ENCODE results near the gene PKP1.

Gene PKP1

DNA sequence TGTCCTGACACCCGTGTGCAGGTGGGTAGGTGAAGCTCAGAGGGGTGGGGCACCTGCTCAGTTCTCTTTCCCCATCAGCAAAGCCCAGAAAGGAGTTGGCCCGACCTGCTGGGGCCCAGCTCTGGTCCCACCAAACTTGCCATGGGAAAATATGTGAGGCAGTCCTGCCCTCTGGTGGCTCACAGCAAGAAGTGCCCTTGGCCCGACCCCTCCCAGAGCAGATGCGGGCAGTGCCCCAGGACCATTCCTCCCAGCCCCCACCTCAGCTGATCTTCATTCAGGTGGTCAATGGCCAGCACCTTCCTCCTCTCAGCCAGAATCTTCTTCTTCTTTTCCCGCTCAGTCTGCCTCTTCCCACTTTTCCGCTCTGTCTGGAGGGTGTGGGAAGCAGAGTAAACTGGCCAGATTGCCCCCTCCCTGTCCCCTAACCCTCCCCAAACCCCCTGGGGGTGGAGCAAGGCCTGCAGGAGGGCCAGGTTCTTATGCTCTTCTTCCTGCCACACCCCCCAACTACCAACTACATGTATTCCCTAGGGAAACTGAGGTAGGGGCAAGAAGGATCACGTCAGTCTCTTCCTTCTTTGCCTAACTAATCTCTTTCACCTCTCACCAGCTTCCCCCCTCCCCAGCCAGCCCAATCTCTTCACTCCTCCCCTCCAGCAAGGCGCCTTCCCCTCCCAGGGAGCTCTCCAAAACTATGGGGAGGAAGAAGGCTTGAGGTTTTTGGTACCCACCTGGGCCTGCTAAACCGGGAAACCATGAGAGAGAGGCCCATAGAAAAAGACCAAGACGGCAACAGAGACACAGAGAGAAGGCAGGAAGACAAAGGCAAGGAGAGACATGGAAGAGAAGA lies 78.6 kb downstream of the PKP1 start:
- ATAC-seq: peak; percentile 88
- TF ChIP-seq ZFP3 (CRISPR knock-in tag; IDR thresholded peaks at IDR 0.05): no peak
- no peak for TF ChIP-seq RARB (CRISPR knock-in tag; IDR thresholded peaks at IDR 0.05)
- TF ChIP-seq CREB5 (CRISPR knock-in tag; IDR thresholded peaks at IDR 0.05; ENCODE audit: low read depth): no peak
- TF ChIP-seq CSRNP3 (CRISPR knock-in tag; IDR thresholded peaks at IDR 0.05): no peak
- TF ChIP-seq BACH2 (CRISPR knock-in tag; IDR thresholded peaks at IDR 0.05; ENCODE audit: borderline replicate concordance): no peak
- no peak for TF ChIP-seq PPARA (CRISPR knock-in tag; IDR thresholded peaks at IDR 0.05; ENCODE audit: borderline replicate concordance)
- TF ChIP-seq ARNTL (CRISPR knock-in tag; IDR thresholded peaks at IDR 0.05; ENCODE audit: borderline replicate concordance, low read depth): no peak
- TF ChIP-seq TCF4 (CRISPR knock-in tag; IDR thresholded peaks at IDR 0.05; ENCODE audit: borderline replicate concordance): no peak
- TF ChIP-seq OSR1 (CRISPR knock-in tag; IDR thresholded peaks at IDR 0.05): no peak
- no peak for TF ChIP-seq ZFP30 (CRISPR knock-in tag; IDR thresholded peaks at IDR 0.05)
- TF ChIP-seq, protein P1, sequence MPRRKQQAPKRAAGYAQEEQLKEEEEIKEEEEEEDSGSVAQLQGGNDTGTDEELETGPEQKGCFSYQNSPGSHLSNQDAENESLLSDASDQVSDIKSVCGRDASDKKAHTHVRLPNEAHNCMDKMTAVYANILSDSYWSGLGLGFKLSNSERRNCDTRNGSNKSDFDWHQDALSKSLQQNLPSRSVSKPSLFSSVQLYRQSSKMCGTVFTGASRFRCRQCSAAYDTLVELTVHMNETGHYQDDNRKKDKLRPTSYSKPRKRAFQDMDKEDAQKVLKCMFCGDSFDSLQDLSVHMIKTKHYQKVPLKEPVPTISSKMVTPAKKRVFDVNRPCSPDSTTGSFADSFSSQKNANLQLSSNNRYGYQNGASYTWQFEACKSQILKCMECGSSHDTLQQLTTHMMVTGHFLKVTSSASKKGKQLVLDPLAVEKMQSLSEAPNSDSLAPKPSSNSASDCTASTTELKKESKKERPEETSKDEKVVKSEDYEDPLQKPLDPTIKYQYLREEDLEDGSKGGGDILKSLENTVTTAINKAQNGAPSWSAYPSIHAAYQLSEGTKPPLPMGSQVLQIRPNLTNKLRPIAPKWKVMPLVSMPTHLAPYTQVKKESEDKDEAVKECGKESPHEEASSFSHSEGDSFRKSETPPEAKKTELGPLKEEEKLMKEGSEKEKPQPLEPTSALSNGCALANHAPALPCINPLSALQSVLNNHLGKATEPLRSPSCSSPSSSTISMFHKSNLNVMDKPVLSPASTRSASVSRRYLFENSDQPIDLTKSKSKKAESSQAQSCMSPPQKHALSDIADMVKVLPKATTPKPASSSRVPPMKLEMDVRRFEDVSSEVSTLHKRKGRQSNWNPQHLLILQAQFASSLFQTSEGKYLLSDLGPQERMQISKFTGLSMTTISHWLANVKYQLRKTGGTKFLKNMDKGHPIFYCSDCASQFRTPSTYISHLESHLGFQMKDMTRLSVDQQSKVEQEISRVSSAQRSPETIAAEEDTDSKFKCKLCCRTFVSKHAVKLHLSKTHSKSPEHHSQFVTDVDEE (CRISPR knock-in tag; IDR thresholded peaks at IDR 0.05): no peak
- TF ChIP-seq ZNF8 (CRISPR knock-in tag; IDR thresholded peaks at IDR 0.05): no peak
- TF ChIP-seq GLIS3 (CRISPR knock-in tag; IDR thresholded peaks at IDR 0.05): no peak

DNA sequence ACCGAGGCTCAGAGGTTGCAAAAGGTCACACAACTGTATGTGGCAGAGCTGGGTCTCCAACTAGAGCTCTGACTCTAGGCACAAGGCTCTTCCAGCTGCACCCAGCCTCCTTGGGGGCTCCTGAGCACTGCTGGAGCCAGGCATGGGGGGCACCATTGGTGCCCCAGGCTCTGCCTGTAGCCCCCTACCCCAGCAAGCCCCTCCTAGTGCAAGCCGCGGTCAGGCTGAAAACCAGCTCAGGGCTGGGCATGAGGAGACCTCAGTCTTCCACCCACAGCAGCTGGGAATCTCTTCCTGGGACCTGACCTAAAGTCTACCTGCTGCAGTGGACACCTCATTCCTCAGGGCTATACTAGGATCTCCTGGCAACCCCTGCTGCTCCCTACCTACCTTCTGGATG lies 79.6 kb downstream of the PKP1 start:
- no peak for ATAC-seq
- no peak for TF ChIP-seq CSDC2 (CRISPR knock-in tag; IDR thresholded peaks at IDR 0.05)
- no peak for TF ChIP-seq ARNTL (CRISPR knock-in tag; IDR thresholded peaks at IDR 0.05; ENCODE audit: borderline replicate concordance, low read depth)
- TF ChIP-seq ZNF565 (CRISPR knock-in tag; conservative IDR thresholded peaks at IDR 0.05; ENCODE audit: low read depth): no peak
- TF ChIP-seq ZNF8 (CRISPR knock-in tag; IDR thresholded peaks at IDR 0.05): no peak
- TF ChIP-seq TOX (CRISPR knock-in tag; IDR thresholded peaks at IDR 0.05; ENCODE audit: borderline replicate concordance): no peak
- TF ChIP-seq PPARA (CRISPR knock-in tag; IDR thresholded peaks at IDR 0.05; ENCODE audit: borderline replicate concordance): no peak
- no peak for TF ChIP-seq ZFP3 (CRISPR knock-in tag; IDR thresholded peaks at IDR 0.05)
- TF ChIP-seq ZC3H10 (CRISPR knock-in tag; IDR thresholded peaks at IDR 0.05): no peak
- no peak for TF ChIP-seq ZFP30 (CRISPR knock-in tag; IDR thresholded peaks at IDR 0.05)
- TF ChIP-seq ESRRG (CRISPR knock-in tag; IDR thresholded peaks at IDR 0.05): no peak
- TF ChIP-seq ISL1 (CRISPR knock-in tag; IDR thresholded peaks at IDR 0.05): no peak
- no peak for TF ChIP-seq POU6F1 (CRISPR knock-in tag; IDR thresholded peaks at IDR 0.05; ENCODE audit: borderline replicate concordance, low read depth)
- no peak for TF ChIP-seq SNAI2 (CRISPR knock-in tag; IDR thresholded peaks at IDR 0.05)

DNA sequence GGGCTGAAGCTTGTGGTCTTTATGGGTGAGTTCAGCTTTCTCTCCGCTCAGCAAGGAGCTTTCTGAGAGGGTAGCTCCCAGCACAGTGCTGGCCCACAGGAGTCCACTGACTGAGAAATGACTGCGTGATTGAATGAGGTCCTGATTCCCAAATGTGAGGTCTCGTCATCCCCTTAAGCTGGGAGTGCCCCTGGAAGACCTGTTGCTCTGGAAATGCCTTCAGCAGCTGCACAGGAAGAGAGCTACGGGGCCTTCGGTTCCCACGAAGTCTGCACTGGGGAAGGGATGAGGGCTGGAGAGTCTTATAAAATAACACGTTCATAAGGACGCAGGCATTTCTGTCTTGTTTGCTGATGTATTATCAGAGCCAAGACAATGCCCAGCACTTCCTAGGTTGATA lies 80.2 kb downstream of the PKP1 start:
- TF ChIP-seq GLIS3 (CRISPR knock-in tag; IDR thresholded peaks at IDR 0.05) (no peak), ZNF8 (CRISPR knock-in tag; IDR thresholded peaks at IDR 0.05) (no peak), ARNTL (CRISPR knock-in tag; IDR thresholded peaks at IDR 0.05; ENCODE audit: borderline replicate concordance, low read depth) (no peak), OSR1 (CRISPR knock-in tag; IDR thresholded peaks at IDR 0.05) (no peak)
- TF ChIP-seq, protein P1 (CRISPR knock-in tag; IDR thresholded peaks at IDR 0.05): no peak
- ATAC-seq: no peak

Data from SK-N-SH treated with all-trans-retinoic acid at 6 μM for 48 hours (cell line).